ENCODE results near the gene KCNH4. TPM values are rescaled to one million over a fixed set of nuclear protein-coding genes. Genes with fewer than 3 reads are reported as not detected.

Gene KCNH4
- total and polyA plus RNA-seq, 2 of the 13 experiments (the other 11 are each of a cell fraction or from before 2014, with no cell fraction given), result 0.01 to 0.09 TPM

DNA sequence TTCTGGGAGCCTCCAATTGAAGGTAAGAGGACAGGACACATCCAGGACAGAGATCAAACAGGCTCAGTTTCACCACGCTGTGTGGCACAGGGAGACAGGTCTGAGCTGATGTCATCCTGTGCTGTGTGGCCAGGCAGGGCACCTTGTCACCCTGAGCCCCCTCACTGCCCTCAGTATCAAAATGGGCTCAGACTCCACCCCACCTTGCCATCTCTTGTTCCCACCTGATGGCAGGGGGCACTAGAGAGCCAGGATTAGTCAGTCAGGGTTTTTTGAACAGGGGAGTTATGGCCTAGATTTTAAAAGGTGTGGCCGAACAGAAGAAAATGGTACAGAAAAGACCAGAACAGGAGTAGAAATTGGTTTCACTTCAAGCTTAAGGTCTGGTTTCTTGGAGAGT lies 62.4 kb downstream of the KCNH4 start:
- peak; percentile 3; the same call in 1 of the 3 replicates for ATAC-seq
- TF ChIP-seq, protein P1, sequence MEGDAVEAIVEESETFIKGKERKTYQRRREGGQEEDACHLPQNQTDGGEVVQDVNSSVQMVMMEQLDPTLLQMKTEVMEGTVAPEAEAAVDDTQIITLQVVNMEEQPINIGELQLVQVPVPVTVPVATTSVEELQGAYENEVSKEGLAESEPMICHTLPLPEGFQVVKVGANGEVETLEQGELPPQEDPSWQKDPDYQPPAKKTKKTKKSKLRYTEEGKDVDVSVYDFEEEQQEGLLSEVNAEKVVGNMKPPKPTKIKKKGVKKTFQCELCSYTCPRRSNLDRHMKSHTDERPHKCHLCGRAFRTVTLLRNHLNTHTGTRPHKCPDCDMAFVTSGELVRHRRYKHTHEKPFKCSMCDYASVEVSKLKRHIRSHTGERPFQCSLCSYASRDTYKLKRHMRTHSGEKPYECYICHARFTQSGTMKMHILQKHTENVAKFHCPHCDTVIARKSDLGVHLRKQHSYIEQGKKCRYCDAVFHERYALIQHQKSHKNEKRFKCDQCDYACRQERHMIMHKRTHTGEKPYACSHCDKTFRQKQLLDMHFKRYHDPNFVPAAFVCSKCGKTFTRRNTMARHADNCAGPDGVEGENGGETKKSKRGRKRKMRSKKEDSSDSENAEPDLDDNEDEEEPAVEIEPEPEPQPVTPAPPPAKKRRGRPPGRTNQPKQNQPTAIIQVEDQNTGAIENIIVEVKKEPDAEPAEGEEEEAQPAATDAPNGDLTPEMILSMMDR (CRISPR knock-in tag; IDR thresholded peaks at IDR 0.05), result peak; percentile 63
- TF ChIP-seq SMC3 (IDR thresholded peaks at IDR 0.05; ENCODE audit: low read length) (peak; percentile 39; the same call in 1 of the 2 replicates), RFX3 (CRISPR knock-in tag; IDR thresholded peaks at IDR 0.05) (no peak), ZFP90 (CRISPR knock-in tag; IDR thresholded peaks at IDR 0.05; ENCODE audit: borderline replicate concordance) (no peak), ZNF768 (CRISPR knock-in tag; IDR thresholded peaks at IDR 0.05) (peak; percentile 69; the same call in 1 of the 2 replicates), EP300 (IDR thresholded peaks at IDR 0.05; ENCODE audit: low read depth in 2 of 2, low read length in 2 of 2) (no peak), EP300 (CRISPR knock-in tag; IDR thresholded peaks at IDR 0.05; ENCODE audit: borderline replicate concordance) (no peak), ATAD3A (CRISPR knock-in tag; IDR thresholded peaks at IDR 0.05) (no peak), AGO2 (optimal IDR thresholded peaks at IDR 0.05; ENCODE audit: low read depth, low read length) (no peak), TCF7L2 (IDR thresholded peaks at IDR 0.05; ENCODE audit: low read depth, low read length) (no peak), ZNF143 (CRISPR knock-in tag; IDR thresholded peaks at IDR 0.05) (0 out of 2 replicates have a peak, but pooled peaks have one; percentile 14), TCF7 (IDR thresholded peaks at IDR 0.05; ENCODE audit: low read depth) (no peak), E2F5 (CRISPR knock-in tag; conservative IDR thresholded peaks at IDR 0.05) (no peak), CBX1 (IDR thresholded peaks at IDR 0.05; ENCODE audit: low read depth) (no peak), HNRNPK (IDR thresholded peaks at IDR 0.05; ENCODE audit: low read depth, low read length, poor library complexity, severe bottlenecking) (no peak), SAFB2 (CRISPR knock-in tag; IDR thresholded peaks at IDR 0.05; ENCODE audit: borderline replicate concordance, low read depth) (no peak), HNRNPH1 (optimal IDR thresholded peaks at IDR 0.05; ENCODE audit: low read depth, low read length) (no peak), STAG1 (CRISPR knock-in tag; IDR thresholded peaks at IDR 0.05) (peak; percentile 71)
- TF ChIP-seq, protein P2, sequence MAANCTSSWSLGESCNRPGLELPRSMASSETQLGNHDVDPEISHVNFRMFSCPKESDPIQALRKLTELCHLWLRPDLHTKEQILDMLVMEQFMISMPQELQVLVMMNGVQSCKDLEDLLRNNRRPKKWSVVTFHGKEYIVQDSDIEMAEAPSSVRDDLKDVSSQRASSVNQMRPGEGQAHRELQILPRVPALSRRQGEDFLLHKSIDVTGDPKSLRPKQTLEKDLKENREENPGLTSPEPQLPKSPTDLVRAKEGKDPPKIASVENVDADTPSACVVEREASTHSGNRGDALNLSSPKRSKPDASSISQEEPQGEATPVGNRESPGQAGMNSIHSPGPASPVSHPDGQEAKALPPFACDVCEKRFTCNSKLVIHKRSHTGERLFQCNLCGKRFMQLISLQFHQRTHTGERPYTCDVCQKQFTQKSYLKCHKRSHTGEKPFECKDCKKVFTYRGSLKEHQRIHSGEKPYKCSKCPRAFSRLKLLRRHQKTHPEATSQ (CRISPR knock-in tag; IDR thresholded peaks at IDR 0.05; ENCODE audit: borderline replicate concordance), result no peak
- TF ChIP-seq, protein P3, sequence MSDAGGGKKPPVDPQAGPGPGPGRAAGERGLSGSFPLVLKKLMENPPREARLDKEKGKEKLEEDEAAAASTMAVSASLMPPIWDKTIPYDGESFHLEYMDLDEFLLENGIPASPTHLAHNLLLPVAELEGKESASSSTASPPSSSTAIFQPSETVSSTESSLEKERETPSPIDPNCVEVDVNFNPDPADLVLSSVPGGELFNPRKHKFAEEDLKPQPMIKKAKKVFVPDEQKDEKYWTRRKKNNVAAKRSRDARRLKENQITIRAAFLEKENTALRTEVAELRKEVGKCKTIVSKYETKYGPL (CRISPR knock-in tag; IDR thresholded peaks at IDR 0.05), result no peak
- TF ChIP-seq, protein P4, sequence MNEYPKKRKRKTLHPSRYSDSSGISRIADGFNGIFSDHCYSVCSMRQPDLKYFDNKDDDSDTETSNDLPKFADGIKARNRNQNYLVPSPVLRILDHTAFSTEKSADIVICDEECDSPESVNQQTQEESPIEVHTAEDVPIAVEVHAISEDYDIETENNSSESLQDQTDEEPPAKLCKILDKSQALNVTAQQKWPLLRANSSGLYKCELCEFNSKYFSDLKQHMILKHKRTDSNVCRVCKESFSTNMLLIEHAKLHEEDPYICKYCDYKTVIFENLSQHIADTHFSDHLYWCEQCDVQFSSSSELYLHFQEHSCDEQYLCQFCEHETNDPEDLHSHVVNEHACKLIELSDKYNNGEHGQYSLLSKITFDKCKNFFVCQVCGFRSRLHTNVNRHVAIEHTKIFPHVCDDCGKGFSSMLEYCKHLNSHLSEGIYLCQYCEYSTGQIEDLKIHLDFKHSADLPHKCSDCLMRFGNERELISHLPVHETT (CRISPR knock-in tag; conservative IDR thresholded peaks at IDR 0.05), result no peak

More for the DNA sequence above, 62.4 kb downstream of the KCNH4 start:
- Histone ChIP-seq H2AFZ (ENCODE audit: low read length) (no peak overlapping the region), H3K9me3 (ENCODE audit: low read length) (no peaks in the 10 kb centered on the region), H3K79me2 (ENCODE audit: insufficient read depth, low read length) (no peaks in the 10 kb centered on the region), H3K27me3 (ENCODE audit: control insufficient read depth in 1 of 2, insufficient read depth in 2 of 2, low read length in 2 of 2) (no peaks in the 10 kb centered on the region), H3K36me3 (replicated peaks in 1 of 2; ENCODE audit: control insufficient read depth in 1 of 2, insufficient read depth in 2 of 2, low read length in 2 of 2) (peaks cover 7 to 35% of the 10 kb centered on the region in 2 experiments), H3K9ac (ENCODE audit: insufficient read depth, low read depth, low read length) (no peak overlapping the region), H3K4me3 (replicated peaks in 1 of 3; ENCODE audit: insufficient read depth in 1 of 3, low read depth in 2 of 3, low read length in 3 of 3) (no peak overlapping the region), H3K27ac (ENCODE audit: extremely low read length, insufficient read depth, low read length) (no peak overlapping the region), H4K20me1 (ENCODE audit: insufficient read depth, low read length) (no peaks in the 10 kb centered on the region), H3K4me1 (ENCODE audit: insufficient read depth, low read length) (peaks cover 33% of the 10 kb centered on the region), H3K4me2 (ENCODE audit: low read depth, low read length) (no peak overlapping the region)
- CTCF ChIA-PET (ENCODE audit: low intra/inter-chr PET ratio, low total read pairs), result interaction anchor here (0.7 to 1.4 kb wide), 3 partner anchors 51 to 63 kb away, joined by 3 to 5 read pairs (median 3); partner anchors contain the start of gene KCNH4
- DNase-seq (ENCODE audit: low spot score) (peak; percentile 52), FAIRE-seq (peak; percentile 67)
- in situ Hi-C loops (cut with HindIII; ENCODE audit: extremely low pct_ligation_motif_present, low pct_unique_long_range_greater_than_20kb) (no loop called here), intact Hi-C loops (cut with micrococcal nuclease; ENCODE audit: unreplicated experiment) (no loop called here)
- 100% methylated on average over 2 of the region's 2 CpGs for WGBS (ENCODE audit: low lambda C conversion rate)
- BruUV-seq (replicated peaks), result no TSS peak
- POLR2A ChIA-PET, result no interaction called here

Data from HepG2 (cell line).